HT-29 (cell line): ENCODE data around the gene TSKU. TPM values are rescaled to one million over a fixed set of nuclear protein-coding genes. Genes with fewer than 3 reads are reported as not detected.
"Not testable (repeated sequence)": the region's sequence is repeated elsewhere in the genome, so short reads cannot be mapped to it uniquely, and the experiment has no call there.

Source experiments
- DNase-seq: peaks from one replicate; pipeline ENCODE4 v3.0.0-alpha.2; 2015; ENCODE audit warnings: low spot score
- total RNA-seq: library from RNA; depleted of rRNA; stranded (reverse); fragments of >200 nt; shearing (Covaris generic); gene quantifications from 2 replicates; pipeline ENCODE4 v1.2.3, GENCODE V29; 2014

The TSKU gene
- total RNA-seq, 1 experiment from 2014 or later, result 118 TPM

GRCh38 chr11:76788661-76789442 lies 5.7 kb downstream of the TSKU start:
- DNase-seq, result peak; percentile 93

- DNase-seq, result no peak
Measured at GRCh38 chr11:76789443-76789719, 6.2 kb downstream of the TSKU start.

GRCh38 chr11:76790251-76790650 lies 7.1 kb downstream of the TSKU start:
- DNase-seq, result no peak

GRCh38 chr11:76791002-76791770 lies 8.0 kb downstream of the TSKU start:
- DNase-seq, result not testable (repeated sequence)

GRCh38 chr11:76791861-76792260 lies 8.7 kb downstream of the TSKU start:
- DNase-seq, result peak; percentile 73

GRCh38 chr11:76792505-76793264 lies 9.5 kb downstream of the TSKU start:
- DNase-seq, result no peak

- no peak for DNase-seq
Measured at GRCh38 chr11:76793391-76794291, 10.5 kb downstream of the TSKU start.

GRCh38 chr11:76794371-76795289 lies 11.5 kb downstream of the TSKU start:
- DNase-seq, result no peak

GRCh38 chr11:76795290-76795935 lies 12.3 kb downstream of the TSKU start:
- DNase-seq, result no peak

- no peak for DNase-seq
Measured at GRCh38 chr11:76795936-76796441, 12.8 kb downstream of the TSKU start.

GRCh38 chr11:76796511-76797198 lies 13.5 kb downstream of the TSKU start:
- no peak for DNase-seq

- DNase-seq, result no peak
Measured at GRCh38 chr11:76797341-76798201, 14.4 kb downstream of the TSKU start.

GRCh38 chr11:76798202-76798581 lies 15.0 kb downstream of the TSKU start:
- no peak for DNase-seq

GRCh38 chr11:76798671-76799065 lies 15.5 kb downstream of the TSKU start:
- DNase-seq, result no peak

- DNase-seq, result peak; percentile 91
Measured at GRCh38 chr11:76799066-76799804, 16.1 kb downstream of the TSKU start.

- no peak for DNase-seq
Measured at GRCh38 chr11:76800466-76801200, 17.5 kb downstream of the TSKU start.

- DNase-seq, result no peak
Measured at GRCh38 chr11:76801225-76801624, 18.1 kb downstream of the TSKU start.
